SK-N-MC (cell line): ENCODE results near the gene DEDD.

Source experiments
- DNase-seq: peaks from one replicate; pipeline ENCODE4 v3.0.0-alpha.2; 2011; ENCODE audit warnings: low read depth, low spot score
- H3K27ac ChIP-seq: fragments of 200-600 bp; sonication (generic); 2 replicates; pipeline ENCODE4 v1.5.1; 2016; ENCODE audit warnings: mixed run types
- H3K36me3 ChIP-seq: fragments of 200-600 bp; sonication (generic); 2 replicates; pipeline ENCODE4 v1.6.1; 2017; ENCODE audit warnings: antibody characterized with exemption, low read length, mixed read lengths; ENCODE audit not compliant: insufficient read depth
- H3K4me3 ChIP-seq: fragments of 200-600 bp; sonication (generic); 2 replicates; pipeline ENCODE4 v1.5.1; 2016
- H3K9ac ChIP-seq: fragments of 200-600 bp; sonication (generic); 2 replicates; pipeline ENCODE4 v1.8.0; 2017; ENCODE audit warnings: mixed run types, mixed read lengths; ENCODE audit not compliant: insufficient read length
- H3K9me3 ChIP-seq: fragments of 200-600 bp; sonication (generic); 2 replicates; pipeline ENCODE4 v1.6.1; 2017; ENCODE audit warnings: low read depth, mild to moderate bottlenecking, antibody characterized with exemption, low read length, moderate library complexity, mixed read lengths
- EZH2 ChIP-seq: fragments of 200-600 bp; sonication (generic); IDR thresholded peaks from one replicate; pipeline ENCODE4 v1.6.1; 2017; ENCODE audit warnings: antibody characterized with exemption
- FOXP2 ChIP-seq: optimal IDR thresholded peaks from 2 replicates; pipeline ENCODE3; 2011; ENCODE audit warnings: mild to moderate bottlenecking, moderate library complexity; ENCODE audit not compliant: insufficient read depth; ENCODE audit errors: extremely low read length, control extremely low read depth
- POLR2AphosphoS5 ChIP-seq: IDR thresholded peaks from 2 replicates; pipeline ENCODE4 v1.6.1; 2012; ENCODE audit warnings: mild to moderate bottlenecking, low read depth, low read length, borderline replicate concordance

The DEDD gene

DNA sequence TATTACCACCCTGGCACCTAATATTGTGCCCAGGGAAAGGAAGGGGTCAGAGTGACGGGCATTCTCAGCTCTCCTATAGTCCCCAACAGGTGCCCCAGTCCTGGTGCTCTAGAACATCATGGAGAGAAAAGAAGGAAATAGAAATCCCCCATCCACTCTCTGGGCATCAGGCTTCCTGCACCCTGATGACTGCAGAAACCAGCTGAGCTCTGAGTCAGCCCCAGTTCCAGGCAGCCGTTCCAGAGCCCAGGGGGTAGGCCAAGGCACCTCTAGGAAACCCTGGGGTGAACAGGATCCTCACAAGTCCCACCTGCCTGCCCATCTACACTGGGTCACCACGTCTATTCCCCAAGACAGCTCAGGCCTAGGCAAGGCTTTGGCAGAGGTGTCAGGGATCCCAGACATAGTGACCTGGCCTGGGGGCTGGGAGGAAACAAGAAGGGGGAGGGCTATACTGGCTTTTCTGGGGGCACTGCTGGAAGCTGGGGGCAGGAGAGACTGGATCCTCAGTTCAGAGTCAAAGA is 43.8 kb downstream of the DEDD start:
- Histone ChIP-seq H3K27ac (no peak overlapping the region), H3K9me3 (no peaks in the 10 kb centered on the region), H3K36me3 (no peaks in the 10 kb centered on the region), H3K4me3 (no peak overlapping the region), H3K9ac (no peak overlapping the region)
- DNase-seq, result no peak
- TF ChIP-seq EZH2 (no peak), POLR2AphosphoS5 (no peak), FOXP2 (no peak)

DNA sequence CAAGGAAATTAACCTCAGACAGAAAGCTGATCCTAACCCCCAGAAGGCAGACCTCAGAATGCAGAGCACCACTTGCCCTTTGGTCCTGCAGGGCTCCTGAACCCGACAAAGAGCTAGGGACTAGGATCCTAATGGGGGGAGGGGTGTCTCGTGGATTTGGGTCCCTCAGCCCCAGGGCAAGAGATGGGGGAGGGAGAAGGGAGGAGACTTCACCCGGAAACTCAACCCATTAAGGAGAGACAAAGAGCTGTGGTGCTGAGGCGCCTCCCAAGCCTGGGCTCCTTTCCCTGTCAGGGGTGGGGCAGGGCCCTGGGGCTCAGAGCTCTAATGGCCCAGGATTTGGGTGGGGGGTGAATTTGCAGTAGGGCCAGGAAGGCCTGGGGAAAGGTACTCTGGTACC is 46.0 kb downstream of the DEDD start:
- no peak for DNase-seq
- Histone ChIP-seq H3K9me3 (no peaks in the 10 kb centered on the region), H3K36me3 (no peaks in the 10 kb centered on the region), H3K4me3 (no peak overlapping the region), H3K9ac (no peak overlapping the region), H3K27ac (no peak overlapping the region)
- TF ChIP-seq FOXP2, result no peak

GRCh38 chr1:161085165-161085564 is 47.3 kb downstream of the DEDD start:
- DNase-seq, result no peak
- no peak overlapping the region for H3K27ac ChIP-seq
- H3K4me3 ChIP-seq, result no peak overlapping the region
- TF ChIP-seq EZH2 (no peak), FOXP2 (no peak), POLR2AphosphoS5 (no peak)
- no peaks in the 10 kb centered on the region for H3K36me3 ChIP-seq
- no peaks in the 10 kb centered on the region for H3K9me3 ChIP-seq
- H3K9ac ChIP-seq, result no peak overlapping the region

DNA sequence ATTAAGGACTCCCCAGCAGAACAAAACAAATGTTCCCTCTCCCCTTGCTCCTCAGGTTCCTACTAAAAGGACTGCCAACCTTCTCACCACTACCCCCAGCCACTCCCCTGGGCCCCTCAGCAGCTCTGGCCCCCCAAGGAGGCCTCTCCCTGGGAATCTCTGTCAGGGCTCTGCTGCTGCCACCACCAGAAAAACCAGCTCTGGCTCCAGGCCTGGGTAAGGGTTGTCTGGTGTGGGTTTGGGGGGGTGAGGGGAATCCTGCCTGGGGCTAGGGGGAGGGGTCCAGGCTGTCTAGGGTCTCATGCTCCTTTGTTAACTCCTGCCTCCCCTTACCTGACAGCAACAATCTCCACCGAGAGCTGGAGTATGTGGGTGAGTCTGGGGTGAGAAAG is 47.9 kb downstream of the DEDD start:
- Histone ChIP-seq H3K36me3 (no peaks in the 10 kb centered on the region), H3K9me3 (no peaks in the 10 kb centered on the region), H3K4me3 (no peak overlapping the region), H3K27ac (no peak overlapping the region), H3K9ac (no peak overlapping the region)
- DNase-seq, result no peak
- TF ChIP-seq EZH2 (no peak), POLR2AphosphoS5 (no peak), FOXP2 (no peak)

- Histone ChIP-seq H3K27ac (no peak overlapping the region), H3K36me3 (no peaks in the 10 kb centered on the region), H3K9ac (no peak overlapping the region), H3K9me3 (no peaks in the 10 kb centered on the region), H3K4me3 (no peak overlapping the region)
- TF ChIP-seq POLR2AphosphoS5, result no peak
- no peak for TF ChIP-seq FOXP2
- DNase-seq, result no peak
These were observed 48.5 kb downstream of the DEDD start for GRCh38 chr1:161083748-161084596.

GRCh38 chr1:161082996-161083747 is 49.3 kb downstream of the DEDD start:
- H3K4me3 ChIP-seq, result no peak overlapping the region

GRCh38 chr1:161082483-161082882 is 50.0 kb downstream of the DEDD start:
- no peak overlapping the region for H3K27ac ChIP-seq
- TF ChIP-seq FOXP2, result no peak
- TF ChIP-seq EZH2, result no peak
- TF ChIP-seq POLR2AphosphoS5, result no peak

More at GRCh38 chr1:161082996-161083747, 49.3 kb downstream of the DEDD start:
- Histone ChIP-seq H3K9me3 (no peaks in the 10 kb centered on the region), H3K9ac (no peak overlapping the region), H3K36me3 (no peaks in the 10 kb centered on the region), H3K27ac (no peak overlapping the region)
- DNase-seq, result no peak
- TF ChIP-seq FOXP2, result no peak
- no peak for TF ChIP-seq EZH2
- TF ChIP-seq POLR2AphosphoS5, result no peak

DNA sequence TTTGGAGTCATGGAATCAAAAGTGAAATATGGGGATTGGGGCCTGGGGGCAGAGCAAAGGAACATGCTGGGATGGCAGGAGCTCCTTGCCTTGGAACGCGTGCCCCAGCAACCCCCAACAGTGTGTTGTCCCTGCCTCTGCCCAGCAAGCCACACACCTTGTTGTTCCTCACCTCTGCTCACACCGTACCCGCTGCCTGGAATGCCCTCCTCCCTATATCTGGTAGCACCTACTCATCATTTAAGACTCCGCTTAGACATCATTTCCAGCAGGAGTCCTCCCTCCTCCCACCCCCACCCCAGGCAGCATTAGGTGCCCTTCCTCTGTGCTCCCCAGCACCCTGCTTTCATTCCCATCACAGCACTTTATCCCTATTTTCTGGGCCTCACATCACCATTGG is 50.9 kb downstream of the DEDD start:
- Histone ChIP-seq H3K9ac (no peak overlapping the region), H3K27ac (no peak overlapping the region)
- no peak for TF ChIP-seq EZH2

More at GRCh38 chr1:161082483-161082882, 50.0 kb downstream of the DEDD start:
- Histone ChIP-seq H3K9me3 (no peaks in the 10 kb centered on the region), H3K36me3 (no peaks in the 10 kb centered on the region), H3K4me3 (no peak overlapping the region), H3K9ac (no peak overlapping the region)
- DNase-seq, result no peak

More for the DNA sequence above, 50.9 kb downstream of the DEDD start:
- H3K4me3 ChIP-seq, result no peak overlapping the region
- no peak for DNase-seq
- H3K9me3 ChIP-seq, result no peaks in the 10 kb centered on the region
- no peaks in the 10 kb centered on the region for H3K36me3 ChIP-seq
